ENCODE results near the gene HOXA3.

Gene HOXA3

GRCh38 chr7:27154901-27155815 is 2.8 kb upstream of the HOXA3 start:
- TF ChIP-seq CTCF (IDR thresholded peaks at IDR 0.05; ENCODE audit: extremely low read depth, insufficient read depth, missing control alignments): no peak
- no peak for DNase-seq (ENCODE audit: low spot score)
- in situ Hi-C loops (cut with MboI; ENCODE audit: low pct_unique_long_range_greater_than_20kb, low sequenced_read_pairs, unreplicated experiment): loop anchor here (10.0 to 25.0 kb wide), 2 partner anchors 90 to 793 kb away; partner anchors contain the start of gene EVX1

GRCh38 chr7:27154369-27154768 is 2.0 kb upstream of the HOXA3 start:
- in situ Hi-C loops (cut with MboI; ENCODE audit: low pct_unique_long_range_greater_than_20kb, low sequenced_read_pairs, unreplicated experiment): loop anchor here (10.0 to 25.0 kb wide), 2 partner anchors 90 to 792 kb away; partner anchors contain the start of gene EVX1
- DNase-seq (ENCODE audit: low spot score): no peak
- no peak for TF ChIP-seq CTCF (IDR thresholded peaks at IDR 0.05; ENCODE audit: extremely low read depth, insufficient read depth, missing control alignments)

- in situ Hi-C loops (cut with MboI; ENCODE audit: low pct_unique_long_range_greater_than_20kb, low sequenced_read_pairs, unreplicated experiment): loop anchor here (10.0 to 25.0 kb wide), 2 partner anchors 91 to 791 kb away; partner anchors contain the start of gene EVX1
- no peak for TF ChIP-seq CTCF (IDR thresholded peaks at IDR 0.05; ENCODE audit: extremely low read depth, insufficient read depth, missing control alignments)
- DNase-seq (ENCODE audit: low spot score): no peak
These were observed 1.1 kb upstream of the HOXA3 start for GRCh38 chr7:27153526-27153925.

- no peak for DNase-seq (ENCODE audit: low spot score)
- TF ChIP-seq CTCF (IDR thresholded peaks at IDR 0.05; ENCODE audit: extremely low read depth, insufficient read depth, missing control alignments): no peak
- in situ Hi-C loops (cut with MboI; ENCODE audit: low pct_unique_long_range_greater_than_20kb, low sequenced_read_pairs, unreplicated experiment): loop anchor here (10.0 to 25.0 kb wide), 2 partner anchors 92 to 791 kb away; partner anchors contain the start of gene EVX1
These were observed 546 bp upstream of the HOXA3 start for GRCh38 chr7:27152816-27153442.

GRCh38 chr7:27151341-27151930 is 947 bp downstream of the HOXA3 start:
- in situ Hi-C loops (cut with MboI; ENCODE audit: low pct_unique_long_range_greater_than_20kb, low sequenced_read_pairs, unreplicated experiment): loop anchor here (10.0 to 25.0 kb wide), 2 partner anchors 93 to 789 kb away; partner anchors contain the start of gene EVX1
- no peak for TF ChIP-seq CTCF (IDR thresholded peaks at IDR 0.05; ENCODE audit: extremely low read depth, insufficient read depth, missing control alignments)
- DNase-seq (ENCODE audit: low spot score): no peak
